ENCODE data around the gene USP38.

USP38 gene

GRCh38 chr4:143188136-143189088 lies 3.7 kb downstream of the USP38 start:
- ATAC-seq (replicated peaks): no peak
- H3K4me1 Mint-ChIP-seq (ENCODE audit: low read depth in 2 of 2): peaks cover 52 to 78% of the 10 kb centered on the region in 2 donors
- no peaks in the 10 kb centered on the region for H3K27me3 Mint-ChIP-seq
- no peaks in the 10 kb centered on the region for H3K9me3 Mint-ChIP-seq
- DNase-seq: no peak
- peak overlapping the region; percentile 95 to 97 for H3K4me3 Mint-ChIP-seq
- H3K36me3 Mint-ChIP-seq (ENCODE audit: insufficient read depth): peaks cover 58% of the 10 kb centered on the region
- H3K27ac Mint-ChIP-seq: peak overlapping the region; percentile 84 to 99

DNA sequence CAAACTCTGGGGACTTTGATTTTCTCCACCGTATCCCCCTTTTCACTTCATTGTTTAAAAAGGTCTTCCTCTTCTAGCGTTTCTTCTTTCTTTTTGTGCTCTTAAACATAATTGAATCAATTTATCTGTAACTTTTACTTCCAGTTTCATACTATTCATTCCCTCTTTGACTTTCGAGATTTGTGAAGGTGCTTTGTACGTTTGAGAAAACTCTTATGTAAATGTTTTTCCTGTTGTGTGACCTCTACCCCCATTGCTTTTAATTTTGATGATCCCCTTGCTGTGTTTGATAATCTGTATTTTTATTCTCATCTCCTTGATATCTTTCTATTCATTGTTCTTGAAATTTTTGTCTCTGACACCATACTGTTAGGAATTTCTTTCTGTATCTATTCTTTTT lies 4.8 kb downstream of the USP38 start:
- DNase-seq (no peak), ATAC-seq (replicated peaks) (no peak)
- Mint-ChIP-seq H3K36me3 (ENCODE audit: insufficient read depth) (peaks cover 66% of the 10 kb centered on the region), H3K4me1 (ENCODE audit: low read depth in 2 of 2) (peaks cover 44 to 69% of the 10 kb centered on the region in 2 donors), H3K27me3 (no peaks in the 10 kb centered on the region), H3K27ac (peak overlapping the region; percentile 2 to 99), H3K4me3 (peak overlapping the region; percentile 95 to 97), H3K9me3 (no peaks in the 10 kb centered on the region)

DNA sequence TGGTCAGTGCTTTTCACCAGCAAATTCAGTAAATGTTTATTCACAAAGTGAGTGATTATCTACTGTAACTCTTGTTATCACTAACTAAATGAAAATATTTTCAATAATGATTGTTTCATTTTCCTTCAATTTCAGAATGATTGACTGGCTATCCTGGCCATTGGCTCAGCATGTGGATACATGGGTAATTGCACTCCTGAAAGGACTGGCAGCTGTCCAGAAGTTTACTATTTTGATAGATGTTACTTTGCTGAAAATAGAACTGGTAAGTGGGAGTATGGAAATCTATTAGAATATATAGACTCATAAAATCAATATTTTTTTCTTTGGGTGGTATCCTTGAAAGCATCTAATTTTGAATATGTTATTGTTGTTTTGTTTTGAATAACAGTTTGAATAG lies 10.9 kb downstream of the USP38 start:
- ATAC-seq (replicated peaks) (no peak), DNase-seq (no peak)
- Mint-ChIP-seq H3K27ac (no peak overlapping the region), H3K4me3 (no peak overlapping the region), H3K9me3 (no peaks in the 10 kb centered on the region), H3K27me3 (no peaks in the 10 kb centered on the region), H3K36me3 (ENCODE audit: insufficient read depth) (peaks cover 95% of the 10 kb centered on the region), H3K4me1 (ENCODE audit: low read depth in 2 of 2) (peaks cover 19 to 52% of the 10 kb centered on the region in 2 donors)

GRCh38 chr4:143196323-143196722 lies 11.6 kb downstream of the USP38 start:
- Mint-ChIP-seq H3K27ac (no peak overlapping the region), H3K4me3 (no peak overlapping the region), H3K27me3 (no peaks in the 10 kb centered on the region), H3K36me3 (ENCODE audit: insufficient read depth) (peaks cover 92% of the 10 kb centered on the region), H3K9me3 (no peaks in the 10 kb centered on the region), H3K4me1 (ENCODE audit: low read depth in 2 of 2) (peaks cover 16 to 50% of the 10 kb centered on the region in 2 donors)
- DNase-seq (no peak), ATAC-seq (replicated peaks) (no peak)

- Mint-ChIP-seq H3K9me3 (no peaks in the 10 kb centered on the region), H3K27me3 (no peaks in the 10 kb centered on the region), H3K4me3 (no peak overlapping the region), H3K27ac (peak overlapping the region in 1 of 2 donors; percentile 41), H3K36me3 (ENCODE audit: insufficient read depth) (peaks cover 84% of the 10 kb centered on the region), H3K4me1 (ENCODE audit: low read depth in 2 of 2) (peaks cover 18 to 41% of the 10 kb centered on the region in 2 donors)
- DNase-seq: no peak
- no peak for ATAC-seq (replicated peaks)
These were observed 14.8 kb downstream of the USP38 start for GRCh38 chr4:143199503-143199902.

DNA sequence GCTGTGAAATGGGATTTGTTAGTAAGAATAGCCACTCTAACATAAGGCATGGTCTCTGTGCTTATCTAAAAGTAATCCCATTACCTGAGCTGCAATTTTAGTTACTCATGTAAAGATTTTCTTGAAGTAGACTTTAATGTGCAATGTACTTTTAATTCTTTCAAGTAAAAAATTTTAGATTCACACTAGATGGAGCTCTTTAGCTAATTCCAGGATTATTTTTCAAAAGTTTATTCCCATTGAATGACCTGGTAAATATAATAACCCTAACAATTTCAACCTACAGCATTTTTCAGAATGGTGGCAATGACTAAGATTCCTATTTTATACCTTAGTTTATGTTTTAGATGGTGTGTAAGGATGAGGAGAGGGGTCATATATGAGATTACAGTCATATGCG lies 18.1 kb downstream of the USP38 start:
- H3K4me1 Mint-ChIP-seq (ENCODE audit: low read depth in 2 of 2): peaks cover 18 to 30% of the 10 kb centered on the region in 2 donors

GRCh38 chr4:143203577-143203976 lies 18.9 kb downstream of the USP38 start:
- H3K36me3 Mint-ChIP-seq (ENCODE audit: insufficient read depth): peaks cover 76% of the 10 kb centered on the region
- H3K4me1 Mint-ChIP-seq (ENCODE audit: low read depth in 2 of 2): peaks cover 18 to 30% of the 10 kb centered on the region in 2 donors
- DNase-seq (no peak), ATAC-seq (replicated peaks) (no peak)
- no peak overlapping the region for H3K4me3 Mint-ChIP-seq
- no peaks in the 10 kb centered on the region for H3K27me3 Mint-ChIP-seq
- H3K9me3 Mint-ChIP-seq: no peaks in the 10 kb centered on the region
- no peak overlapping the region for H3K27ac Mint-ChIP-seq

More for the DNA sequence above, 18.1 kb downstream of the USP38 start:
- Mint-ChIP-seq H3K9me3 (no peaks in the 10 kb centered on the region), H3K36me3 (ENCODE audit: insufficient read depth) (peaks cover 83% of the 10 kb centered on the region), H3K27ac (no peak overlapping the region), H3K4me3 (no peak overlapping the region), H3K27me3 (no peaks in the 10 kb centered on the region)
- no peak for DNase-seq
- no peak for ATAC-seq (replicated peaks)

DNA sequence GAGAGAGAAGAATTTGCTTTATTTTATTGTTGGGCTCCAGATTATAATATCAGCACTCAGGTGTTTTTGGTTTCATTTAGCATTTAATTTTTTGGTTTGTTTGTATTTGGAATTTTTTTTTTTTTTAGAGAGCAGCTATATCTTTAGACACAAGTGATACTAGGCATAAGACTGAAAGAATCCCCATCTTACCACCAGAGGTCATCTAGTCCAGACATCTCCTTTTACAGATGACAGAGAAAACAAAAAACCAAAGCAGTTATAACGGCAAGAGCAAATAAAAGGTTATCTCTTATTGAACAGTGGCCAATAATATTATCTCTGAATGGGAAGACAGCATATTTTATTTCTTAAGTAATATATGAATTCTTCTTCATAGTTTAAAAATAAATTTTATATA lies 22.8 kb downstream of the USP38 start:
- no peak for DNase-seq
- Mint-ChIP-seq H3K4me3 (no peak overlapping the region), H3K36me3 (ENCODE audit: insufficient read depth) (peaks cover 79% of the 10 kb centered on the region), H3K9me3 (no peaks in the 10 kb centered on the region), H3K27ac (peak overlapping the region in 1 of 2 donors; percentile 66), H3K4me1 (ENCODE audit: low read depth in 2 of 2) (peaks cover 5 to 7% of the 10 kb centered on the region in 2 donors), H3K27me3 (no peaks in the 10 kb centered on the region)
- ATAC-seq (replicated peaks): no peak

DNA sequence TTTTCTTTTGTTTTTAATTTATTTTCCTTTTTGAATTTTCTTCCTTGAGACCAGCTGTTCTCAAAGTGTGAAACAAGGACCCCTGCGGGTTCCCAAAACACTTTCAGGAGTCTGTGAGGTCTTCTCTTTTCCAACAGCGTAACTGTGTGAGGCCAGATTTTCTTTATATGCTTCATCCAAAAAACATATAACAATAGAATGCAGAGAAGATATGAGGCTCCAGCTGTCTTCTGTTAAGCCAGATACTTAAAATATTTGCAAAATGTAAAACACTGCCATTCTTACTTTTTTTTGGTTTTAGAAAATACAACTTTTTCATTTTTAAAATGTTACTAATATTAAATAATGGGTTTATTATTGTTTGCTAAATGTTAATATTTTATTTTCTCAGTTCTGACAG lies 27.8 kb downstream of the USP38 start:
- Mint-ChIP-seq H3K4me3 (no peak overlapping the region), H3K27ac (no peak overlapping the region)

GRCh38 chr4:143215873-143216272 lies 31.2 kb downstream of the USP38 start:
- no peaks in the 10 kb centered on the region for H3K9me3 Mint-ChIP-seq
- no peaks in the 10 kb centered on the region for H3K27me3 Mint-ChIP-seq
- DNase-seq: no peak
- no peak for ATAC-seq (replicated peaks)
- H3K4me3 Mint-ChIP-seq: no peak overlapping the region
- H3K27ac Mint-ChIP-seq: no peak overlapping the region
- peaks cover 70% of the 10 kb centered on the region for H3K36me3 Mint-ChIP-seq (ENCODE audit: insufficient read depth)
- peaks cover 3 to 4% of the 10 kb centered on the region in 2 donors for H3K4me1 Mint-ChIP-seq (ENCODE audit: low read depth in 2 of 2)

More for the DNA sequence above, 27.8 kb downstream of the USP38 start:
- Mint-ChIP-seq H3K9me3 (no peaks in the 10 kb centered on the region), H3K4me1 (ENCODE audit: low read depth in 2 of 2) (peaks cover 1 to 5% of the 10 kb centered on the region in 2 donors), H3K27me3 (no peaks in the 10 kb centered on the region), H3K36me3 (ENCODE audit: insufficient read depth) (peaks cover 76% of the 10 kb centered on the region)
- ATAC-seq (replicated peaks): no peak
- DNase-seq: no peak

GRCh38 chr4:143224255-143224654 lies 39.5 kb downstream of the USP38 start:
- ATAC-seq (replicated peaks): no peak
- Mint-ChIP-seq H3K27me3 (no peaks in the 10 kb centered on the region), H3K4me1 (ENCODE audit: low read depth in 2 of 2) (no peaks in the 10 kb centered on the region)

GRCh38 chr4:143225167-143225566 lies 40.5 kb downstream of the USP38 start:
- H3K27me3 Mint-ChIP-seq: no peaks in the 10 kb centered on the region
- no peak overlapping the region for H3K27ac Mint-ChIP-seq
- ATAC-seq (replicated peaks) (no peak), DNase-seq (no peak)
- H3K4me3 Mint-ChIP-seq: no peak overlapping the region
- peaks cover 27% of the 10 kb centered on the region for H3K36me3 Mint-ChIP-seq (ENCODE audit: insufficient read depth)
- no peaks in the 10 kb centered on the region for H3K4me1 Mint-ChIP-seq (ENCODE audit: low read depth in 2 of 2)
- no peaks in the 10 kb centered on the region for H3K9me3 Mint-ChIP-seq

More at GRCh38 chr4:143224255-143224654, 39.5 kb downstream of the USP38 start:
- Mint-ChIP-seq H3K27ac (no peak overlapping the region), H3K9me3 (no peaks in the 10 kb centered on the region), H3K4me3 (no peak overlapping the region), H3K36me3 (ENCODE audit: insufficient read depth) (peaks cover 31% of the 10 kb centered on the region)
- no peak for DNase-seq

DNA sequence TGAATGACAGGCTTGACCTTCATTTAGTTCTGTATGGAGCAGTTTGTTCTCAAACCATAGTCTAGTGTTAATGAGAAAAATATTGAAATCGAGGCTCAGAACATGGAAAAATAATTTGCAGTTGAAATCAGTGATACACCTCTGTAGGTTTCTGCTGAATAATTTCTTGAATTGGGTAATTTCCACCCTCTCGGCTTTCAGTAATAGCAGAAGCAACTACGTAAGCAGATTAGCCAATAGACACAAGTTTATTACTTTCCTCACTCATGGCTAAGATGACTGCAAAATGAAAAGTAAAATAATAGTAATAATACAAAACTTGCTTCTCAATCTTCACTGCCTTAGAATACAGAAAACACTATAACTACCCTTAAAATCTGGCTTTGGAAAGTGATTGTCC lies 46.0 kb downstream of the USP38 start:
- Mint-ChIP-seq H3K27me3 (peaks cover 0 to 5% of the 10 kb centered on the region in 2 donors), H3K27ac (no peak overlapping the region), H3K4me1 (ENCODE audit: low read depth in 2 of 2) (no peaks in the 10 kb centered on the region), H3K36me3 (ENCODE audit: insufficient read depth) (no peaks in the 10 kb centered on the region), H3K9me3 (no peaks in the 10 kb centered on the region), H3K4me3 (no peak overlapping the region)
- no peak for DNase-seq
- no peak for ATAC-seq (replicated peaks)

DNA sequence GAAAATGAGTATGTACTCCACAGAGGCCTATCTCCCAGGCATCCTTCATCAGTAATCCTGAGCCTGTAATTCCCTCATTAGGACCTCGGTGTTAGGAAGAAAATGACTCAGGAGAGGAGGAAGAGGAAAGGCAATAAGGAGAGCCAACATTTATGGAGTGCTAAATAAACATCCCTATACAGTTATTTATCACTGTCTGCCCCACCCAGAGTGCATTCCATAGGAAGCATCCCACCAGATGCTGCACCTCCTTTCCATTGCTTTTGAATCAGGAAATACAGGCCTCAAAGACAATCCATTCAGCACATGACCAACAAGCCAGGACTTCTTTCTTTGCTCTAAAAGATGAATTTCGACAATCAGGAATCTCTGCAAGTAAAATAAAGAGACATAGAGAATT lies 47.6 kb downstream of the USP38 start:
- Mint-ChIP-seq H3K27me3 (peaks cover 0 to 5% of the 10 kb centered on the region in 2 donors), H3K9me3 (no peaks in the 10 kb centered on the region), H3K36me3 (ENCODE audit: insufficient read depth) (no peaks in the 10 kb centered on the region), H3K4me1 (ENCODE audit: low read depth in 2 of 2) (no peaks in the 10 kb centered on the region), H3K27ac (no peak overlapping the region), H3K4me3 (no peak overlapping the region)
- no peak for ATAC-seq (replicated peaks)
- no peak for DNase-seq

All from effector memory CD8-positive, alpha-beta T cell (primary cell).